GM18861 (cell line): ENCODE data around the gene LUC7L2.
"Not testable (repeated sequence)": the region's sequence is repeated elsewhere in the genome, so short reads cannot be mapped to it uniquely, and the experiment has no call there.

Source experiments
- ATAC-seq: cut with Tn5 transposase; IDR thresholded peaks from one replicate; pipeline ENCODE4 v1.9.1; 2021; ENCODE audit not compliant: unreplicated experiment

LUC7L2 gene

GRCh38 chr7:139441961-139442360 is 82.3 kb downstream of the LUC7L2 start:
- ATAC-seq, result no peak

- ATAC-seq, result no peak
These were observed 86.6 kb downstream of the LUC7L2 start for GRCh38 chr7:139446051-139446890.

DNA sequence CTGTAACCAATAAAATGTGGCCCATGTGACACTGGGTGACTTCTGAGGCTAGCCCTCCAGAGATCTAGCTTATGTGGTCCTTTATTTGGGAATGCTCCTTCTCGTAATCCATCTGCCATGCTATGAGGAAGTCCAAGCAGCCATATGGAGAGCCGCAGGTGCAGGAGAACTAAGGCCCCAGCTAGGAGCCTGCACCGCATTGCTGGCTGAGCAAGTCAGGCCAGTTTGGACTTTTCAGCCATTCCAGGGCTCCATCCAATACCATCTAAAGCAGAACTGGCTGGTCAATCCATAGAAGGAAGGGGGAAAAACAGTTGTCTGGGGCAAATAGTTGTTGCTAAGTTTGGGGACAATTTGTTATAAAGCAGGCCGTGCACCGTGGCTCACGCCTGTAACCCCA is 91.2 kb downstream of the LUC7L2 start:
- no peak for ATAC-seq

- ATAC-seq, result no peak
These were observed 91.9 kb downstream of the LUC7L2 start for GRCh38 chr7:139451638-139452037.

DNA sequence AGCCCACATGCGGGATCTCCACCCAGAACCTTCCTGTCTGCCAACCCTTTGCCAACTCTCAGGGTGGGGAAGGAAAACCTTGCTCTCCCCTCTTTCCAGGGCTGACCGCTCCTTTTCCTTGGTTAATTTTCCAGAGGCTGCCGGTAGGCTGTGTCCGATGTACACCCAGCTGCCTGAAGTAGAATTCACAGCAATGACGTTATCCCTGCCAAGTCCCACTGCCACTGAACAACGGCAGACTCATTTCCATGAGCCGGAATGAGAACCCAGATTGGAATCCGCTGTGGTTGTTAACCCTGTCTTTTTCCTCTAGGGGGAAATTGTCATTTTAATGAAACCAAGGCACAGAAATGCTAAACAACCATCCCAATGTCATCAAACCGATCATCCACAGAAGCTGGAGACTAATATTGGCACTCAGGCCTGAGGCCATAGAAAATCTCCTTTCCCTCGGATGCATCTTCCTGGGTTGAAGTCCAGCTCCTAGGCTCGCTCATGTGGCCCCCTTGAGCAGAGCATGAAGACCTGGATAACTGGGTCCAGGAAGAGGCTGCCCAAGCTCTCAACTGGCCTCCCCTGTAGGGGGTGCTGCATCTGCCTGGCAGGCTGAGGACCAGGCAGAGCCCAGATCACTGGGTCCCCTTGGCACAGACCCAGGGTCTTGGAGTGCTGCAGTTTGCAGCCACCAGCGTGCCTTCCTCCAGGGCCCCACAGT is 93.4 kb downstream of the LUC7L2 start:
- no peak for ATAC-seq

- no peak for ATAC-seq
These were observed 94.1 kb downstream of the LUC7L2 start for GRCh38 chr7:139453673-139454321.

DNA sequence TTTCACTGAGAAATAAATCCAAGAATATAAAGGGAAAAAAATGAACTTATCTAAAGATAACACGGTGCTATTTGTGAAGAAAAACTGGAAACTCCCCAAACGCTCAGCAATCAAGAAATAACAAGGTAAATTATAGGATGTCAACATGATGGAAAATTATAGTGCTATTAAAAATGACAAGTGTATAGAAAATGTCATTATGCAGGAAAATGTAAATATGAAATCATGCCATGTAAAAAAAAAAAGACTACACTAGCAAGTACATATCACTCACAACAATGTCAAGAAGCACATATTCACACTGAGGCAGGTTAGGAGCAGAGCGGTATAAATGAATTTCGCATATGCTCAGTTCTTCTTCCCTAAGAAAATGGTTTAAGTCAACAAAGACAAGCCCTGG is 96.1 kb downstream of the LUC7L2 start:
- no peak for ATAC-seq

- ATAC-seq, result no peak
These were observed 96.8 kb downstream of the LUC7L2 start for GRCh38 chr7:139456511-139456910.

DNA sequence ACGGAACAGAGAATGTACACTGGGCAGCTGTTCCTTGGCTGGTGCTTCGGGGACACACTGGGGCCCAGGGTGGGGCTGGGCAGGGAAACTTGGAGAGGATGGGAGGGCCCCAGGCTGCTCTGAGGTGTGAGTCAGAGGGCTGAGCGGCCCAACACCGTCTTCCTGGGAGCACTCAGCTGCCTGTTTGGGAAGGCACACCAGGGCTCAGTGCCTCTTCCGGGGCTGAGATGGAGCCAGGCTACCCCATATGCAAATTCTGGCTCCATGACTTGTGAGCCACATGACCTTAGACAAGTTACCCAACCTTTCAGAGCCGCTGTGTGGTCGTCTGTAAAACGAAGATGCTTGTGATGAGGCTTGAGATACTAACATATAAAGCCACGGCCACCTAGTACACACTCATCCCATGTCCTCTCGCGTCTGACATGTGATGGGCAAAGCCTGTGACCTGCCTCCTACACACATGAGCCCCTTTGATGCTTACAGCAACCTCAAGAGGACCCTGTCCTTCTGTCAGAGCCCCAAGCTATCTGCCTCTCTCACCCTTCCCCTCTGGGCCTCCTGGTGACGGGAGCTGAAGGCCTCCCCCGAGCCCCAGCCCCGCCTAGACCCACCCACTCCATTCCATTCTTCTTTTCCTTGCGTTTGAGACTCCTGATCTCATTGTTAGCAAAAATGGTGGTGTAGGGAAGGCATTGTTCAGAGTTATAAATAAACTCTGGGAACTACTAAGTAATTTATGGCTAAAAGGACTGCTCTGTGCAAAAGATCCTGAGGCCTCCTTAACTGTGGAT is 97.7 kb downstream of the LUC7L2 start:
- ATAC-seq, result no peak

GRCh38 chr7:139463421-139463820 is 103.7 kb downstream of the LUC7L2 start:
- not testable (repeated sequence) for ATAC-seq

- not testable (repeated sequence) for ATAC-seq
These were observed 104.8 kb downstream of the LUC7L2 start for GRCh38 chr7:139464511-139464910.

DNA sequence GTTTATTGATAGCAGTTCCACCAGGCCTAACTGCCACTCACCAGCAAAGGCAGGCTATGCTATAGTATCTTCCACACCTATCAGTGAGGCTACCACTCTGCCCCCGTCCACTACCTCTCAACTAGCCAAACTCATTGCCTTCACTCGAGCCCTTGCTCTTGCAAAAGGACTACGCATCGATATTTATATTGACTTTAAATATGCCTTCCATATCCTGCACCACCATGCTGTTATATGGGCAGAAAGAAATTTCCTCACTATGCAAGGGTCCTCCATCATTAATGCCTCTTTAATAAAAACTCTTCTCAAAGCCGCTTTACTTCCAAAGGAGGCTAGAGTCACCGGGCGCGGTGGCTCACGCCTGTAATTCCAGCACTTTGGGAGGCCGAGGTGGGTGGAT is 105.4 kb downstream of the LUC7L2 start:
- ATAC-seq, result not testable (repeated sequence)

- ATAC-seq, result not testable (repeated sequence)
These were observed 108.0 kb downstream of the LUC7L2 start for GRCh38 chr7:139467729-139468128.

DNA sequence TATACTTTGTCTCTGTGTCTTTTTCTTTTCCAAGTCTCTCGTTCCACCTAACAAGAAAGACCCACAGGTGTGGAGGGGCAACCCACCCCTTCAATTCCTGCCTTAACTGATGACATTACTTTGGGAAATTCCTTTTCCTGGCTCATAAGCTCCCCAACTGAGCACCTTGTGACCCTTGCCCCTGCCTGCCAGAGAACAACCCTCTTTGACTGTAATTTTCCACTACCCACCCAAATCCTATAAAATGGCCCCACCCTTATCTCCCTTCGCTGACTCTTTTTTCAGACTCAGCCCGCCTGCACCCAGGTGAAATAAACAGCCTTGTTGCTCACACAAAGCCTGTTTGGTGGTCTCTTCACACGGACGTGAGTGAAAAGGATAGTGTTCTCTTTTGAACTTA is 108.6 kb downstream of the LUC7L2 start:
- ATAC-seq, result not testable (repeated sequence)

DNA sequence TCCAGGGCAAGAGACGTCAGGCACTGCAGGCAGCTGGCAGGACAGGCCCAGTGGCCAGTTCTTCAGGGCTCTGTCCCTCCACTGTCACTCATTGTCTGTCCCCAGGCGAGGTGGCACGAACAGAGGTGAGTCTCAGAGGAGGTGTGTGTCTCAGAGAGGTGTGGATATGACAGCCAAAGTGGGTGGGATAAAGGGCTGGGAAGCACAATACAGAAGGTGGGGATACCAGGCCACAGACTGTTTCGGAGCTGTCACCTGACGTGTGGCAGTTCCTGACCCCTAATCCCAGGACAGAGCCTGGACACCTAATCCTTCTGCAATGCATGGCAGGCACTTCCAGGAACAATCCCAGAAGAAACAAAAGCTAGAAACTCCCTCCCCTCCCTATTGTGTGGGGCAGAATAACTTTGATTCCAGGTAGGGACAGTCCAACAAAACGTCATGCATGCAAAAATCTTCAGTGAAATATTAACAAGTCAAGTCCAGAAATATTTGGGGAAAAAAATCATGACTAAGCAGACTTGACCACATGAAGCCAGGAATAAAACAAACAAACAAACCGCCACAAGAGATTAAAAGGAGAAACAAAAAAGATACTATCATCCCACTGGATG is 112.2 kb downstream of the LUC7L2 start:
- ATAC-seq, result no peak
